Thyroid gland (tissue), 4 donors: ENCODE measurements around the gene NRN1L.

Source experiments
- POLR2A ChIP-seq, 2 donors: fragments of 450-650 bp; IDR thresholded peaks; one replicate each; pipeline ENCODE4 v1.6.1; 2017; ENCODE audit warnings: antibody characterized with exemption in 2 of 2, mild to moderate bottlenecking in 2 of 2, moderate library complexity in 1 of 2
- TF ChIP-seq, protein P1 (sequence below), 6 experiments: fragments of 200-600 bp in 3 of 6; fragments of 450-650 bp in 3 of 6; sonication (generic) in 3 of 6; IDR thresholded peaks; one replicate each; pipeline ENCODE4 v1.5.1; 2016 to 2019; ENCODE audit warnings: antibody characterized with exemption in 6 of 6, mild to moderate bottlenecking in 2 of 6, inconsistent platforms in 1 of 6, moderate library complexity in 1 of 6

DNA sequence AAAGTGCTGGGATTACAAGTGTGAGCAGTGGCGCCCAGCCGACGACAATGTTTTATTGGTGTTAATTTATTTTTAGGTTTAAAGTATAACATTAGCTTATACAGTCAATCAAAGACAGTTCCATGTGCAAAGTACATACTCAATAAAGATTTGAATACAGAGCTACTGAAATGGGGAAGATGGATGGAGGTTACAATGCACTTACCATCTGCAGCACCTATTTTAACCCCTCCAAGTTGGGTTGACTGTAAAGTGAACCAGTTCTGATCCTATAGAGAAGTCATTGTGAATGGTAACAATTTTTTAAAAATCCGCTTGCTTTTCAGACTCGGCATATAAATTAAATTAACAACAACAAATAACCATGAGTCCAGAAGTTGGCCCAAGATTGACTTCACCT lies 7.7 kb downstream of the NRN1L start:
- TF ChIP-seq, protein P1, sequence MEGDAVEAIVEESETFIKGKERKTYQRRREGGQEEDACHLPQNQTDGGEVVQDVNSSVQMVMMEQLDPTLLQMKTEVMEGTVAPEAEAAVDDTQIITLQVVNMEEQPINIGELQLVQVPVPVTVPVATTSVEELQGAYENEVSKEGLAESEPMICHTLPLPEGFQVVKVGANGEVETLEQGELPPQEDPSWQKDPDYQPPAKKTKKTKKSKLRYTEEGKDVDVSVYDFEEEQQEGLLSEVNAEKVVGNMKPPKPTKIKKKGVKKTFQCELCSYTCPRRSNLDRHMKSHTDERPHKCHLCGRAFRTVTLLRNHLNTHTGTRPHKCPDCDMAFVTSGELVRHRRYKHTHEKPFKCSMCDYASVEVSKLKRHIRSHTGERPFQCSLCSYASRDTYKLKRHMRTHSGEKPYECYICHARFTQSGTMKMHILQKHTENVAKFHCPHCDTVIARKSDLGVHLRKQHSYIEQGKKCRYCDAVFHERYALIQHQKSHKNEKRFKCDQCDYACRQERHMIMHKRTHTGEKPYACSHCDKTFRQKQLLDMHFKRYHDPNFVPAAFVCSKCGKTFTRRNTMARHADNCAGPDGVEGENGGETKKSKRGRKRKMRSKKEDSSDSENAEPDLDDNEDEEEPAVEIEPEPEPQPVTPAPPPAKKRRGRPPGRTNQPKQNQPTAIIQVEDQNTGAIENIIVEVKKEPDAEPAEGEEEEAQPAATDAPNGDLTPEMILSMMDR (IDR thresholded peaks at IDR 0.05), result no peak
- TF ChIP-seq POLR2A (IDR thresholded peaks at IDR 0.05), result no peak
